K562 (cell line): ENCODE results near the gene CASP9. TPM values are rescaled to one million over a fixed set of nuclear protein-coding genes. Genes with fewer than 3 reads are reported as not detected.

ENCODE experiments used
- ATAC-seq: fragments of 200-7000 bp; cut with Tn5 transposase; 3 replicates; pipeline ENCODE4 v1.9.1; 2020; ENCODE audit warnings: moderate library complexity
- BruUV-seq: library from RNA; stranded (reverse); fragments of 400-500 nt; replicated peaks from 2 replicates; lab custom pipeline; 2021; lab: Mats Ljungman, UMichigan
- CTCF ChIA-PET: fragments of 300-600 bp; formaldehyde crosslinking; extraction: SDS; loops from one replicate; lab custom pipeline; 2021; ENCODE audit warnings: low intra/inter-chr PET ratio; lab: Yijun Ruan, JAX
- POLR2A ChIA-PET: fragments of 300-600, 350-650 bp; sonication (Branson Sonifier 250); formaldehyde crosslinking; extraction: SDS; loops from one replicate; lab custom pipeline; 2021; ENCODE audit warnings: antibody characterized with exemption, inconsistent platforms; lab: Yijun Ruan, JAX
- DNase-seq, 4 experiments: peaks; one replicate each; pipeline versions ENCODE4 v3.0.0 to v3.0.0-alpha.2; 2011 to 2018; ENCODE audit warnings: low spot score in 3 of 4, mixed read lengths in 3 of 4; ENCODE audit errors: extremely low read depth in 1 of 4
- FAIRE-seq: peaks from 2 replicates; lab custom pipeline; 2011; peaks lifted over from hg19 to GRCh38; lab: Jason Lieb, UNC
- H2AFZ ChIP-seq: 2 replicates; pipeline ENCODE4 v1.6.0; 2011; ENCODE audit warnings: low read depth, low read length, control low read depth, inconsistent platforms
- H3K27ac ChIP-seq: fragments of 200-600 bp; 3 replicates; pipeline ENCODE4 v1.8.0; 2011; ENCODE audit warnings: low read depth, mild to moderate bottlenecking, control low read depth, inconsistent platforms, low read length, moderate library complexity, mixed read lengths; ENCODE audit errors: extremely low read depth
- H3K27me3 ChIP-seq, 2 experiments: fragments of 300-600 bp in 1 of 2; 2 replicates in 1 of 2; 3 replicates in 1 of 2; pipeline versions ENCODE4 v1.6.0 to v1.8.0; 2011; ENCODE audit warnings: inconsistent platforms in 2 of 2, low read length in 2 of 2, mild to moderate bottlenecking in 1 of 2, mixed read lengths in 1 of 2, moderate library complexity in 1 of 2; ENCODE audit not compliant: control insufficient read depth in 2 of 2, insufficient read depth in 2 of 2
- H3K36me3 ChIP-seq: fragments of 300-600 bp; 3 replicates; pipeline ENCODE4 v1.8.0; 2011; ENCODE audit warnings: mild to moderate bottlenecking, low read length, inconsistent platforms; ENCODE audit not compliant: control insufficient read depth, insufficient read depth
- H3K4me1 ChIP-seq, 2 experiments: fragments of 200-600 bp in 1 of 2; replicated peaks in 1 of 2; 2 replicates in 1 of 2; 3 replicates in 1 of 2; pipeline versions ENCODE4 v1.5.1 to v1.8.0; 2011; ENCODE audit warnings: inconsistent platforms in 2 of 2, low read length in 2 of 2, mild to moderate bottlenecking in 1 of 2, mixed read lengths in 1 of 2, moderate library complexity in 1 of 2; ENCODE audit not compliant: control insufficient read depth in 2 of 2, insufficient read depth in 2 of 2
- H3K4me2 ChIP-seq: 2 replicates; pipeline ENCODE4 v1.6.1; 2011; ENCODE audit warnings: low read length, control low read depth, inconsistent platforms, mixed read lengths; ENCODE audit not compliant: insufficient read depth
- H3K4me3 ChIP-seq: fragments of 200-600 bp; sonication (generic), shearing (Covaris generic); 2 replicates; pipeline ENCODE4 v1.5.1; 2016; ENCODE audit warnings: control low read depth, inconsistent platforms
- H3K79me2 ChIP-seq: fragments of 200-600 bp; 3 replicates; pipeline ENCODE4 v1.8.0; 2011; ENCODE audit warnings: low read length, inconsistent platforms; ENCODE audit not compliant: control insufficient read depth, insufficient read depth
- H3K9ac ChIP-seq, 2 experiments: 2 replicates each; pipeline versions ENCODE4 v1.6.0 to v1.6.1; 2011; ENCODE audit warnings: low read depth in 2 of 2, low read length in 2 of 2, control low read depth in 1 of 2, inconsistent platforms in 1 of 2, mild to moderate bottlenecking in 1 of 2, mixed read lengths in 1 of 2; ENCODE audit not compliant: insufficient read depth in 1 of 2
- H3K9me1 ChIP-seq: one replicate; pipeline ENCODE4 v1.6.0; 2011; ENCODE audit warnings: inconsistent platforms, mild to moderate bottlenecking, low read length, moderate library complexity; ENCODE audit not compliant: control insufficient read depth, insufficient read depth
- H3K9me3 ChIP-seq: replicated peaks from 2 replicates; pipeline ENCODE4 v1.5.1; 2011; ENCODE audit warnings: low read depth, low read length, inconsistent platforms; ENCODE audit not compliant: control insufficient read depth, insufficient read depth
- H4K20me1 ChIP-seq: replicated peaks from 2 replicates; pipeline ENCODE4 v1.6.1; 2011; ENCODE audit warnings: low read length, inconsistent platforms, mixed read lengths; ENCODE audit not compliant: control insufficient read depth, insufficient read depth
- CEBPB ChIP-seq: fragments of 450-650 bp; IDR thresholded peaks from 2 replicates; pipeline ENCODE4 v1.6.1; 2016; ENCODE audit warnings: missing genetic modification characterization, missing compliant biosample characterization
- CGGBP1 ChIP-seq: fragments of 250-450 bp; sonication (Bioruptor Pico); IDR thresholded peaks from 2 replicates; pipeline ENCODE4 v1.9.0; 2021; ENCODE audit warnings: mild to moderate bottlenecking
- E2F3 ChIP-seq: fragments of 250-450 bp; sonication (Bioruptor Pico); IDR thresholded peaks from 2 replicates; pipeline ENCODE4 v1.4.0; 2020; ENCODE audit warnings: mild to moderate bottlenecking
- FOXJ3 ChIP-seq: sonication (generic); formaldehyde crosslinking; IDR thresholded peaks from 2 replicates; pipeline ENCODE4 v1.4.0; 2020; ENCODE audit warnings: mild to moderate bottlenecking, missing genetic modification reagents
- HOMEZ ChIP-seq: fragments of 250-450 bp; sonication (Bioruptor Pico); IDR thresholded peaks from 2 replicates; pipeline ENCODE4 v1.4.0; 2020; ENCODE audit warnings: mild to moderate bottlenecking, moderate library complexity
- MCM5 ChIP-seq: fragments of 450-650 bp; IDR thresholded peaks from 2 replicates; pipeline ENCODE4 v1.6.1; 2016; ENCODE audit warnings: low read depth
- MED1 ChIP-seq: sonication (generic); formaldehyde crosslinking; IDR thresholded peaks from 2 replicates; pipeline ENCODE4 v1.8.1; 2023; ENCODE audit warnings: missing genetic modification reagents, borderline replicate concordance
- MLLT1 ChIP-seq, 2 experiments: fragments of 450-650 bp; IDR thresholded peaks; 2 replicates each; pipeline ENCODE4 v1.6.1; 2016
- NELFE ChIP-seq: IDR thresholded peaks from 2 replicates; pipeline ENCODE4 v1.6.1; 2011; ENCODE audit warnings: mild to moderate bottlenecking; ENCODE audit not compliant: insufficient read depth, insufficient read length
- PHB2 ChIP-seq: fragments of 450-650 bp; IDR thresholded peaks from 2 replicates; pipeline ENCODE4 v1.6.1; 2017; ENCODE audit warnings: low read depth
- SFPQ ChIP-seq: fragments of 200-400 bp; formaldehyde crosslinking; IDR thresholded peaks from 2 replicates; pipeline ENCODE4 v1.6.1; 2017; ENCODE audit warnings: mild to moderate bottlenecking, low read depth, low read length, moderate library complexity
- SRSF1 ChIP-seq: fragments of 200-400 bp; formaldehyde crosslinking; IDR thresholded peaks from 2 replicates; pipeline ENCODE4 v1.6.1; 2017; ENCODE audit warnings: mild to moderate bottlenecking, low read depth, low read length, moderate library complexity
- TARDBP ChIP-seq: fragments of 450-650 bp; IDR thresholded peaks from 2 replicates; pipeline ENCODE4 v1.6.1; 2016
- TFAP4 ChIP-seq: sonication (generic); formaldehyde crosslinking; IDR thresholded peaks from 2 replicates; pipeline ENCODE4 v1.8.0; 2022; ENCODE audit warnings: missing genetic modification reagents, mild to moderate bottlenecking, moderate library complexity, borderline replicate concordance
- ZNF239 ChIP-seq: fragments of 250-450 bp; sonication (Bioruptor Pico); IDR thresholded peaks from 2 replicates; pipeline ENCODE4 v1.4.0; 2020; ENCODE audit warnings: mild to moderate bottlenecking
- ZNF444 ChIP-seq: fragments of 250-450 bp; sonication (Bioruptor Pico); IDR thresholded peaks from 2 replicates; pipeline ENCODE4 v1.4.0; 2020; ENCODE audit warnings: mild to moderate bottlenecking, moderate library complexity
- ZNF778 ChIP-seq: fragments of 450-650 bp; formaldehyde crosslinking; IDR thresholded peaks from 2 replicates; pipeline ENCODE4 v1.4.0; 2020; ENCODE audit warnings: mild to moderate bottlenecking, moderate library complexity
- ZSCAN29 ChIP-seq: fragments of 450-650 bp; IDR thresholded peaks from 2 replicates; pipeline ENCODE4 v1.6.1; 2017
- WGBS: fragments of 100-300 bp; shearing (Covaris generic); methylation state at CpG from one replicate; pipeline ENCODE4 v1.1.6; 2016; ENCODE audit warnings: low coverage, mixed read lengths; ENCODE audit not compliant: insufficient coverage; ENCODE audit errors: missing lambda C conversion rate; 5-methylcytosine and 5-hydroxymethylcytosine counted together
- in situ Hi-C: fragments of 300-500 bp; cut with MboI; formaldehyde crosslinking; loops from 4 replicates; pipeline ENCODE4 v1.15.0; 2018; ENCODE audit warnings: inconsistent platforms, mixed read lengths
- intact Hi-C: fragments of 100-400 bp; cut with micrococcal nuclease; formaldehyde crosslinking; loops from 2 replicates; pipeline ENCODE4 v1.14.2; 2022
- polyA plus RNA-seq, 8 experiments: library from polyadenylated mRNA; depleted of rRNA in 4 of 8; stranded (reverse) in 5 of 8; unstranded in 3 of 8; fragments of >200 nt; fragmentation: Nextera tagmentation in 2 of 8; fragmentation: Illumina TruSeq in 1 of 8; extraction: Ambion mirVana in 2 of 8; extraction: Trizol in 1 of 8; gene quantifications; 2 replicates each; pipeline versions ENCODE4 v1.2.1 to v1.2.3, GENCODE V29; 2011 to 2014; ENCODE audit warnings: inconsistent platforms in 1 of 8, missing spikeins in 1 of 8
- total RNA-seq, 7 experiments: library from RNA; depleted of rRNA in 6 of 7; stranded (reverse); fragments of >200 nt in 6 of 7; fragmentation: Illumina TruSeq in 2 of 7; extraction: Trizol in 2 of 7; gene quantifications; 2 replicates each; pipeline versions ENCODE4 v1.2.1 to v1.2.3, GENCODE V29; 2011 to 2021; ENCODE audit warnings: low replicate concordance in 1 of 7

Gene CASP9
- total and polyA plus RNA-seq, 9 of the 15 experiments (the other 6 are each of a cell fraction or from before 2014, with no cell fraction given): 10.8 to 54.1 (median 30.7) TPM

GRCh38 chr1:15507278-15507677 is 16.7 kb downstream of the CASP9 start:
- no TSS peak for BruUV-seq
- no peaks in the 10 kb centered on the region for H3K79me2 ChIP-seq
- TF ChIP-seq NELFE: no peak
- no peak for TF ChIP-seq MCM5
- TF ChIP-seq TFAP4: no peak
- TF ChIP-seq CEBPB: no peak
- TF ChIP-seq MED1 (CRISPR knock-in tag): no peak
- TF ChIP-seq ZNF444 (CRISPR knock-in tag): no peak
- no peak for TF ChIP-seq SFPQ
- TF ChIP-seq MLLT1 (IDR thresholded peaks at IDR 0.05): no peak
- TF ChIP-seq ZNF778: no peak
- TF ChIP-seq FOXJ3 (CRISPR knock-in tag): no peak
- no peak for TF ChIP-seq ZNF239 (CRISPR knock-in tag)
- no peak for TF ChIP-seq CGGBP1 (CRISPR knock-in tag)
- no peak for TF ChIP-seq HOMEZ
- TF ChIP-seq E2F3 (CRISPR knock-in tag): no peak
- TF ChIP-seq ZSCAN29: no peak
- no peak for TF ChIP-seq TARDBP
- no peak for TF ChIP-seq SRSF1
- no peak for TF ChIP-seq PHB2
- TF ChIP-seq, all 486 proteins: peak for 0
- peak overlapping the region in 1 of 2 experiments; percentile 24; a peak in 2 of 4 replicates for H3K9ac ChIP-seq
- no peaks in the 10 kb centered on the region for H4K20me1 ChIP-seq
- FAIRE-seq (no peak), ATAC-seq (no peak), DNase-seq (no peak)
- H3K36me3 ChIP-seq: peaks cover 52% of the 10 kb centered on the region
- no peak overlapping the region for H2AFZ ChIP-seq
- whole genome bisulfite sequencing: 75% methylated on average over 5 of the region's 5 CpGs
- H3K4me3 ChIP-seq: no peak overlapping the region
- no peak overlapping the region for H3K4me2 ChIP-seq
- POLR2A ChIA-PET: interaction anchor here (0.6 kb wide), 1 partner anchor 9 kb away, joined by 3 read pairs; no protein-coding TSS in a partner anchor
- H3K9me3 ChIP-seq: no peaks in the 10 kb centered on the region
- in situ Hi-C loops (no loop called here), intact Hi-C loops (no loop called here)
- H3K4me1 ChIP-seq: peaks cover 4% of the 10 kb centered on the region in 2 experiments; a peak in 3 of 5 replicates
- no peaks in the 10 kb centered on the region for H3K27me3 ChIP-seq
- H3K9me1 ChIP-seq: no peaks in the 10 kb centered on the region
- CTCF ChIA-PET: no interaction called here
- H3K27ac ChIP-seq: no peak overlapping the region
